Measurements from ENCODE around the gene PLA2G5. TPM values are rescaled to one million over a fixed set of nuclear protein-coding genes. Genes with fewer than 3 reads are reported as not detected.

PLA2G5 gene
- total and polyA plus RNA-seq, 2 of the 8 experiments (the other 6 are each of a cell fraction or from before 2014, with no cell fraction given) = 0.05 TPM; not detected in 1

DNA sequence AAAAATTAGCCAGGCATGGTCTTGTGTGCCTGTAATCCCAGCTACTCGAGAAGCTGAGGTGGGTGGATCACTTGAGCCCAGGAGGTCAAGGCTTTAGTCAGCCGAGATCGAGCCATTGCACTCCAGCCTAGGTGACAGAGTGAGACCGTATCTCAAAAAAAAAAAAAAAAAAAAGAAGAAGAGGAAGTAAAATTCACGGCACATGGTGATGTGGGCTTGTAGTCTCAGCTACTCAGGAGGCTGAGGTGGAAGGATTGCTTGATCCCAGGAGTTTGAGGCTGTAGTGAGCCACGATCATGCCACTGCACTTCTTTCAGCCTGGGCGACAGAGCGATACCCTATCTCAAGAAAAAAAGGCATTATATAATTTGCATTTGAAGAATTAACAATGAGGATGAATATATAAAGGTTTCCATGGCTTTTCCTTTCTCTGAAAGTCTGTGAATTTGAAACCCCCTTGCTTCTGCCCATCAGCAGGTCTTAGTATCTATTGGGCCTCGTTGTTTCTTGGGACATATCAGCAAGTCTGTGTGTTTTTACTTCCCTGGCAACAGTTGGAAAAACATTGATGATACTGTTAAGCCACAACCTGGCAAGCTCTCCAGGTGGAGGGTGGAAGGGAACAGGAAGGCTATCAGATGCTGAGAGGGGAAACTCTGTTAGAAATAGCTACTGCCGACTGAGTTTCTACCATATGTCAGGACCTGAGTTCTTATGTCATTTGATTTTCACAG is 53.9 kb downstream of the PLA2G5 start:
- TF ChIP-seq RXRA (IDR thresholded peaks at IDR 0.05; ENCODE audit: insufficient read depth, low read depth, low read length) (no peak), SIX5 (IDR thresholded peaks at IDR 0.05; ENCODE audit: low read depth, low read length) (no peak), BACH1 (IDR thresholded peaks at IDR 0.05; ENCODE audit: low read length) (no peak), HDAC2 (IDR thresholded peaks at IDR 0.05; ENCODE audit: borderline replicate concordance in 1 of 2, low read depth in 2 of 2, low read length in 2 of 2) (no peak), ASH2L (IDR thresholded peaks at IDR 0.05; ENCODE audit: low read length) (no peak), SIN3A (conservative IDR thresholded peaks at IDR 0.05 in 1 of 2, IDR thresholded peaks at IDR 0.05 in 1 of 2; ENCODE audit: low read depth in 1 of 2, low read length in 2 of 2) (no peak), TCF12 (IDR thresholded peaks at IDR 0.05; ENCODE audit: low read depth, low read length) (no peak), RFX5 (IDR thresholded peaks at IDR 0.05; ENCODE audit: borderline replicate concordance, low read depth, low read length) (no peak), SAP30 (IDR thresholded peaks at IDR 0.05; ENCODE audit: insufficient read depth, insufficient replicate concordance, low read length) (no peak), CHD1 (IDR thresholded peaks at IDR 0.05; ENCODE audit: low read depth, low read length) (no peak), KDM4A (IDR thresholded peaks at IDR 0.05; ENCODE audit: low read depth, low read length, severe bottlenecking) (no peak)
- ChIA-PET POLR2A (ENCODE audit: partially characterized antibody) (no interaction called here), CTCF (ENCODE audit: partially characterized antibody) (interaction anchor here (1.1 to 4.1 kb wide), 6 partner anchors 9 to 312 kb away, joined by 3 to 23 read pairs (median 6); no protein-coding TSS in a partner anchor)
- H3K27ac ChIP-seq (ENCODE audit: low read depth, low read length) = no peak overlapping the region
- H3K79me1 ChIP-seq (ENCODE audit: low read depth, low read length) = no peaks in the 10 kb centered on the region
- no peak overlapping the region for H2BK12ac ChIP-seq (ENCODE audit: low read depth, low read length)
- no peak overlapping the region for H2BK120ac ChIP-seq (replicated peaks; ENCODE audit: low read depth, low read length)
- no peaks in the 10 kb centered on the region for H3K23me2 ChIP-seq (ENCODE audit: low read depth, low read length)
- H3K36me3 ChIP-seq (ENCODE audit: control insufficient read depth in 2 of 4, insufficient read depth in 4 of 4, low read length in 3 of 4) = no peaks in the 10 kb centered on the region
- no peaks in the 10 kb centered on the region for H3K79me2 ChIP-seq (ENCODE audit: control insufficient read depth in 1 of 2, insufficient read depth in 2 of 2, low read length in 2 of 2)
- no peaks in the 10 kb centered on the region for H3K9me3 ChIP-seq (ENCODE audit: insufficient read depth in 2 of 2, low read depth in 1 of 2, low read length in 1 of 2)
- DNase-seq (ENCODE audit: low read depth in 1 of 2, low spot score in 2 of 2) (no peak), FAIRE-seq (no peak)
- no peak overlapping the region for H2BK20ac ChIP-seq (ENCODE audit: low read length)
- H3K4ac ChIP-seq (replicated peaks; ENCODE audit: insufficient read length, low read depth, low read length) = no peak overlapping the region
- H3K56ac ChIP-seq (replicated peaks; ENCODE audit: insufficient read length, low read depth, low read length) = no peak overlapping the region
- H4K5ac ChIP-seq (ENCODE audit: insufficient read length, low read depth, low read length) = no peak overlapping the region
- no peak overlapping the region for H2AFZ ChIP-seq (ENCODE audit: low read length)
- H3K23ac ChIP-seq (ENCODE audit: insufficient read length) = no peak overlapping the region
- no peak overlapping the region for H3K4me2 ChIP-seq (ENCODE audit: insufficient read depth in 1 of 2, low read depth in 2 of 2, low read length in 2 of 2)
- H3K14ac ChIP-seq (ENCODE audit: insufficient read length) = no peak overlapping the region
- H3K4me1 ChIP-seq (replicated peaks in 1 of 4; ENCODE audit: control insufficient read depth in 3 of 4, insufficient read depth in 4 of 4, low read length in 3 of 4) = no peaks in the 10 kb centered on the region
- no peak overlapping the region for H4K8ac ChIP-seq (ENCODE audit: extremely low read depth, insufficient read depth, low read length)
- H3K4me3 ChIP-seq (ENCODE audit: extremely low read depth in 1 of 4, insufficient read depth in 2 of 4, low read depth in 3 of 4, low read length in 4 of 4) = no peak overlapping the region
- no peak overlapping the region for H2BK15ac ChIP-seq (ENCODE audit: low read length)
- H3K18ac ChIP-seq (ENCODE audit: extremely low read depth, low read length) = no peak overlapping the region
- H4K20me1 ChIP-seq (replicated peaks in 1 of 2; ENCODE audit: control insufficient read depth in 1 of 2, insufficient read depth in 2 of 2, low read length in 2 of 2) = no peaks in the 10 kb centered on the region
- H4K91ac ChIP-seq (replicated peaks; ENCODE audit: insufficient read length, low read length) = no peak overlapping the region
- WGBS, 2 experiments (ENCODE audit: extremely low coverage in 1 of 2, insufficient coverage in 1 of 2, insufficient read length in 1 of 2, insufficient replicate concordance in 2 of 2, low coverage in 1 of 2, low lambda C conversion rate in 2 of 2, missing lambda C conversion rate in 1 of 2) = 93% methylated on average over 9 of the region's 10 CpGs; no CpG with 5 or more reads in 1 of the 2 experiments
- H3K9ac ChIP-seq (replicated peaks in 1 of 4; ENCODE audit: extremely low read depth in 1 of 4, low read depth in 3 of 4, low read length in 3 of 4) = no peak overlapping the region; a peak in 1 of 7 replicates
- H2BK5ac ChIP-seq (ENCODE audit: low read depth, low read length) = no peak overlapping the region
- no peak overlapping the region for H2AK5ac ChIP-seq (ENCODE audit: low read depth, low read length)
- no peaks in the 10 kb centered on the region for H3K27me3 ChIP-seq (replicated peaks in 1 of 4; ENCODE audit: control insufficient read depth in 3 of 4, extremely low read depth in 1 of 4, insufficient read depth in 3 of 4, low read length in 3 of 4)
